Measurements from ENCODE around the gene LVRN. TPM values are rescaled to one million over a fixed set of nuclear protein-coding genes. Genes with fewer than 3 reads are reported as not detected.
"Not testable (repeated sequence)": the region's sequence is repeated elsewhere in the genome, so short reads cannot be mapped to it uniquely, and the experiment has no call there.

Gene LVRN
- total RNA-seq: 1 to 10 TPM in 2 of 4 donors, not detected in 2; 1.4 to 7.6 TPM

DNA sequence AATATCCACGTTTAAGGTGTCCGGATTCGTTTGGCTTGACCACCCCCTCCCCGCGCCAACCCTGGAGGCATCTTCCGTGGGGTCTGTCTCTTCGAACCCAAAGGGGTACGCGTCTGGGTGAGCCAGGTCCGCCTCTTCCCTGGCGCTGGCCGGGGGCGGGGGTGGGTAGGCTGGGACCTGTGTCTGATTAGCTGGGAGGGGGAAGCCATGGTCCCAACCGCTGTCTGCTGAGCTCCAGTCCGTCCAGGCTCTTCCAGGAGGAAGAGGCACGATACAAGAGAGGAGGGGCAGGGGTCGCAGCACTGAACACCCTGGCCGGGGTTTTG lies at the start of gene LVRN:
TSS of gene LVRN (plus strand) at position 237 of the 326 bp plus-strand sequence. CDS start 143 bp downstream, outside the sequence.
- in situ Hi-C loops (cut with MboI; ENCODE audit: low pct_ligation_motif_present in 1 of 4, low pct_unique_long_range_greater_than_20kb in 1 of 4, low sequenced_read_pairs in 3 of 4): no loop called here
- Histone ChIP-seq H3K4me3 (peak within 1 kb of the TSS in 3 of 4 donors; percentile 4 to 45 (median 26)), H3K4me1 (peaks cover 0 to 20% (median 19%) of the 10 kb centered on the region in 4 donors), H3K9me3 (no peaks in the 10 kb centered on the region), H3K36me3 (no peaks in the 10 kb centered on the region), H3K27me3 (peaks cover 81% of the 10 kb centered on the region), H3K27ac (no peak within 1 kb of the TSS)
- TF ChIP-seq POLR2A (IDR thresholded peaks at IDR 0.05) (no peak), POLR2AphosphoS5 (IDR thresholded peaks at IDR 0.05) (no peak), EP300 (IDR thresholded peaks at IDR 0.05; ENCODE audit: low read depth) (no peak)
- TF ChIP-seq, protein P1, sequence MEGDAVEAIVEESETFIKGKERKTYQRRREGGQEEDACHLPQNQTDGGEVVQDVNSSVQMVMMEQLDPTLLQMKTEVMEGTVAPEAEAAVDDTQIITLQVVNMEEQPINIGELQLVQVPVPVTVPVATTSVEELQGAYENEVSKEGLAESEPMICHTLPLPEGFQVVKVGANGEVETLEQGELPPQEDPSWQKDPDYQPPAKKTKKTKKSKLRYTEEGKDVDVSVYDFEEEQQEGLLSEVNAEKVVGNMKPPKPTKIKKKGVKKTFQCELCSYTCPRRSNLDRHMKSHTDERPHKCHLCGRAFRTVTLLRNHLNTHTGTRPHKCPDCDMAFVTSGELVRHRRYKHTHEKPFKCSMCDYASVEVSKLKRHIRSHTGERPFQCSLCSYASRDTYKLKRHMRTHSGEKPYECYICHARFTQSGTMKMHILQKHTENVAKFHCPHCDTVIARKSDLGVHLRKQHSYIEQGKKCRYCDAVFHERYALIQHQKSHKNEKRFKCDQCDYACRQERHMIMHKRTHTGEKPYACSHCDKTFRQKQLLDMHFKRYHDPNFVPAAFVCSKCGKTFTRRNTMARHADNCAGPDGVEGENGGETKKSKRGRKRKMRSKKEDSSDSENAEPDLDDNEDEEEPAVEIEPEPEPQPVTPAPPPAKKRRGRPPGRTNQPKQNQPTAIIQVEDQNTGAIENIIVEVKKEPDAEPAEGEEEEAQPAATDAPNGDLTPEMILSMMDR (IDR thresholded peaks at IDR 0.05): no peak
- WGBS, 2 donors (ENCODE audit: low coverage in 1 of 2): 28% methylated on average over 15 of the region's 18 CpGs; no CpG with 5 or more reads in 1 of the 2 donors
- intact Hi-C loops (cut with DNase I; ENCODE audit: low total_unique reads): no loop called here
- no peak for DNase-seq

DNA sequence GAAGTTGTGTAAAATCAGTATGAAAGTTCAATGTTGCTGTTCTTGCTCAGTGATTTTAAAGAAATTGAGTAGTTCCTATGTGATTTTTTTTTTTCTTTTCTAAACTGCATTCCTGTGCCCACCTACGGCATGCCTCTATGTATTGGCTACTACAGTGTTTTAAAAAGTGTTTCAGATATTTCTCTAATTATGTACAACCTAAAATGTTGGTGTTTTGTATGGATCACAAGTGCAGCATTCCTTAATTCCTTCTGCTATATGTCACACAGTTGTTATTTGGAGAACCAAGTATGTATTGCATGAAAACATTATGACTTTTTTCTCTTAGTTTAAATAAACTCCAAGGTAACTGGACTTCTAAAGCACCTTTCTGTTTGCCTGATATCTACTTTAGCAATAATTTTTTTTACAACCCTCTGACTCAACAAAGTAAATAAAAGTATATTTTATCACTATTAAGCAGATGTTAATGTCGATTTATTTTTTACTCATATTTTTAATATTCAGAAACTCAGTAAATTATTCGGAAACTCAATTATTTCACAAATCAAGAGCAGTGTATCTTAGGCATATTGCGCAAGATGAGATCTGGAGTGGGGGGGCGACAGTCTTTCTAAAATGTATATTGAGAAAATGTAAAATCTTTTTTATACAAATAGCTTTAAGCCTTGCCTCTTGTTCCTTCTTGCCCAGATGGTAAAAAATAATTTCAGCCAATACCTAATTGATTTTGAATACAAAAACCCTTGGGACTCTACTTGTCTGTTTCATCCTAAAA lies 48.5 kb upstream of the LVRN start:
- H3K4me1 ChIP-seq; H3K9me3 ChIP-seq; H3K4me3 ChIP-seq; H3K27me3 ChIP-seq; in situ Hi-C loops (cut with MboI; ENCODE audit: low pct_ligation_motif_present in 1 of 4, low pct_unique_long_range_greater_than_20kb in 1 of 4, low sequenced_read_pairs in 3 of 4); H3K36me3 ChIP-seq; H3K27ac ChIP-seq; intact Hi-C loops (cut with DNase I; ENCODE audit: low total_unique reads); DNase-seq: not testable (repeated sequence)
- 83 to 90% methylated on average over 5 of the region's 5 CpGs for WGBS, 2 donors (ENCODE audit: low coverage in 1 of 2)

GRCh38 chr5:115920171-115920725 lies 42.0 kb upstream of the LVRN start:
- intact Hi-C loops (cut with DNase I; ENCODE audit: low total_unique reads): no loop called here
- Histone ChIP-seq H3K4me3 (no peak overlapping the region), H3K27ac (no peak overlapping the region), H3K4me1 (no peaks in the 10 kb centered on the region), H3K27me3 (no peaks in the 10 kb centered on the region), H3K36me3 (no peaks in the 10 kb centered on the region), H3K9me3 (no peaks in the 10 kb centered on the region)
- 79 to 88% methylated on average over 2 to 3 of the region's 3 CpGs for WGBS, 2 donors (ENCODE audit: low coverage in 1 of 2)
- DNase-seq: no peak
- in situ Hi-C loops (cut with MboI; ENCODE audit: low pct_ligation_motif_present in 1 of 4, low pct_unique_long_range_greater_than_20kb in 1 of 4, low sequenced_read_pairs in 3 of 4): no loop called here
- TF ChIP-seq, protein P1 (IDR thresholded peaks at IDR 0.05): no peak
- no peak for TF ChIP-seq POLR2AphosphoS5 (IDR thresholded peaks at IDR 0.05)
- no peak for TF ChIP-seq EP300 (IDR thresholded peaks at IDR 0.05; ENCODE audit: low read depth)
- no peak for TF ChIP-seq POLR2A (IDR thresholded peaks at IDR 0.05)

DNA sequence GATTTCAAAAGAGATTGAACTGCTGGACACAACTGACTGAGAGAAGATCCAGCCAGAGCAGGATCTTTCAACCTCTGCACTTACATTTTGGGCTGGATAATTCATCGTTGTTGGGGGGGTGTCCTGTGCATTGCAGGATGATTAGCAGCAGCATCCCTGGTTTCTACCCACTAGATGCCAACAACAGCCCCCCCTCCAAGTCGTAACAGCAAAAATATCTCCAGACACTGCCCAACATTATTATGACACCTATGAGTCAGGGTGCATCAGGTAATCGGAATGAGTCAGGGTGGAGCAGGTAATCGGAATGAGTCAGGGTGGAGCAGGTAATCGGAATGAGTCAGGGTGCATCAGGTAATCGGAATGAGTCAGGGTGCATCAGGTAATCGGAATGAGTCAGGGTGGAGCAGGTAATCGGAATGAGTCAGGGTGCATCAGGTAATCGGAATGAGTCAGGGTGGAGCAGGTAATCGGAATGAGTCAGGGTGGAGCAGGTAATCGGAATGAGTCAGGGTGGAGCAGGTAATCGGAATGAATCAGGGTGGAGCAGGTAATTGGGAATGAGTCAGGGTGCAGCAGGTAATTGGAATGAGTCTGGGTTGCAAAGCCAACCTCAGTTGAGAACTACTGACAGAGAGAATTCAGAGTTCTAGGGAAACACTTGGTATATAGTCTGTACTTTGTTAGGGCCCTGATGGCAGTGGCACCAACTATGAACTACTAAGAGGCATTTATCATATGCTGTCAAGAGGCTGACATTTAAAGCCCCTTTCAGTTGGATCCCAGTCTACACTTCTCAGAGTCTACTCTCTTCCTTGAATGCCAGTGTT lies 33.5 kb upstream of the LVRN start:
- in situ Hi-C loops (cut with MboI; ENCODE audit: low pct_ligation_motif_present in 1 of 4, low pct_unique_long_range_greater_than_20kb in 1 of 4, low sequenced_read_pairs in 3 of 4); H3K36me3 ChIP-seq; H3K4me1 ChIP-seq; H3K27me3 ChIP-seq; H3K9me3 ChIP-seq; intact Hi-C loops (cut with DNase I; ENCODE audit: low total_unique reads); H3K4me3 ChIP-seq; DNase-seq; H3K27ac ChIP-seq: not testable (repeated sequence)
- 71 to 78% methylated on average over 8 to 12 of the region's 12 CpGs for WGBS, 2 donors (ENCODE audit: low coverage in 1 of 2)

DNA sequence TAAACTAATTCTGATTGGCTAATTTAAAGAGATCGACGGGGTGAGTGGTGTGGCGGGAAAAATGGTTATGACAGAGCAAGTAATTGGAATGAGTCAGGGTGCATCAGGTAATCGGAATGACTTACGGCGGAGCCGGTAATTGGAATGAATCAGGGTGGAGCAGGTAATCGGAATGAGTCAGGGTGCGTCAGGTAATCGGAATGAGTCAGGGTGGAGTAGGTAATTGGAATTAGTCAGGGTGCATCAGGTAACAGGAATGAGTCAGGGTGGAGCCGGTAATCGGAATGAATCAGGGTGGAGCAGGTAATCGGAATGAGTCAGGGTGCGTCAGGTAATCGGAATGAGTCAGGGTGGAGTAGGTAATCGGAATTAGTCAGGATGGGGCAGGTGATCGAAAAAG lies 32.1 kb upstream of the LVRN start:
- in situ Hi-C loops (cut with MboI; ENCODE audit: low pct_ligation_motif_present in 1 of 4, low pct_unique_long_range_greater_than_20kb in 1 of 4, low sequenced_read_pairs in 3 of 4); H3K4me1 ChIP-seq; H3K9me3 ChIP-seq; H3K4me3 ChIP-seq; H3K27me3 ChIP-seq; H3K36me3 ChIP-seq; DNase-seq; intact Hi-C loops (cut with DNase I; ENCODE audit: low total_unique reads); H3K27ac ChIP-seq: not testable (repeated sequence)
- 87 to 92% methylated on average over 17 of the region's 17 CpGs for WGBS, 2 donors (ENCODE audit: low coverage in 1 of 2)
